H1 (cell line): Measurements from ENCODE around the gene MRAP2. TPM values are rescaled to one million over a fixed set of nuclear protein-coding genes. Genes with fewer than 3 reads are reported as not detected.
"Not testable (repeated sequence)": the region's sequence is repeated elsewhere in the genome, so short reads cannot be mapped to it uniquely, and the experiment has no call there.

Experiments used
- CTCF ChIA-PET: fragments of 300-600 bp; sonication (Branson Sonifier 250); formaldehyde crosslinking; loops from one replicate; lab custom pipeline; 2021; ENCODE audit not compliant: partially characterized antibody; lab: Charles Lee
- POLR2A ChIA-PET: fragments of 300-600 bp; sonication (Branson Sonifier 250); formaldehyde crosslinking; loops from one replicate; lab custom pipeline; 2021; ENCODE audit warnings: inconsistent platforms; ENCODE audit not compliant: partially characterized antibody; lab: Charles Lee
- DNase-seq, 2 experiments: peaks; one replicate each; pipeline versions ENCODE4 v3.0.0 to v3.0.0-alpha.2; 2010 to 2022; ENCODE audit warnings: low spot score in 2 of 2, low read depth in 1 of 2, mixed read lengths in 1 of 2
- FAIRE-seq: peaks from 2 replicates; lab custom pipeline; 2011; peaks lifted over from hg19 to GRCh38; lab: Jason Lieb, UNC
- H2AFZ ChIP-seq: 2 replicates; pipeline ENCODE4 v1.8.1; 2012; ENCODE audit warnings: low read length, inconsistent platforms
- H2AK5ac ChIP-seq: 2 replicates; pipeline ENCODE4 v1.6.1; 2013; ENCODE audit warnings: low read depth, low read length
- H2BK120ac ChIP-seq: replicated peaks from 2 replicates; pipeline ENCODE3; 2013; ENCODE audit warnings: low read depth, low read length, inconsistent platforms
- H2BK12ac ChIP-seq: 2 replicates; pipeline ENCODE4 v1.6.1; 2013; ENCODE audit warnings: low read depth, low read length
- H2BK15ac ChIP-seq: 2 replicates; pipeline ENCODE4 v1.6.1; 2013; ENCODE audit warnings: low read length
- H2BK20ac ChIP-seq: 2 replicates; pipeline ENCODE4 v1.6.1; 2013; ENCODE audit warnings: low read length
- H2BK5ac ChIP-seq: 2 replicates; pipeline ENCODE4 v1.6.1; 2013; ENCODE audit warnings: low read depth, low read length
- H3K14ac ChIP-seq: 2 replicates; pipeline ENCODE4 v1.6.1; 2013; ENCODE audit warnings: inconsistent platforms; ENCODE audit not compliant: insufficient read length
- H3K18ac ChIP-seq: 2 replicates; pipeline ENCODE4 v1.6.1; 2013; ENCODE audit warnings: low read length; ENCODE audit errors: extremely low read depth
- H3K23ac ChIP-seq: 2 replicates; pipeline ENCODE4 v1.6.1; 2013; ENCODE audit warnings: inconsistent platforms; ENCODE audit not compliant: insufficient read length
- H3K23me2 ChIP-seq: 2 replicates; pipeline ENCODE4 v1.6.1; 2013; ENCODE audit warnings: low read depth, low read length
- H3K27ac ChIP-seq: 2 replicates; pipeline ENCODE4 v1.6.1; 2011; ENCODE audit warnings: low read depth, low read length, inconsistent platforms
- H3K27me3 ChIP-seq, 4 experiments: replicated peaks in 1 of 4; 1 replicate in 1 of 4; 2 replicates in 3 of 4; pipeline versions ENCODE4 v1.6.1 to v1.8.1; 2011 to 2013; ENCODE audit warnings: low read length in 3 of 4, mild to moderate bottlenecking in 3 of 4, inconsistent platforms in 2 of 4, mixed read lengths in 2 of 4, moderate library complexity in 1 of 4; ENCODE audit not compliant: control insufficient read depth in 3 of 4, insufficient read depth in 3 of 4; ENCODE audit errors: extremely low read depth in 1 of 4
- H3K36me3 ChIP-seq, 4 experiments: 2 replicates each; pipeline versions ENCODE4 v1.6.1 to v1.8.1; 2011 to 2013; ENCODE audit warnings: mild to moderate bottlenecking in 4 of 4, low read length in 3 of 4, moderate library complexity in 2 of 4, control low read depth in 1 of 4, inconsistent platforms in 1 of 4; ENCODE audit not compliant: insufficient read depth in 4 of 4, control insufficient read depth in 2 of 4
- H3K4ac ChIP-seq: replicated peaks from 2 replicates; pipeline ENCODE3; 2013; ENCODE audit warnings: low read length, low read depth, mixed read lengths, inconsistent platforms; ENCODE audit not compliant: insufficient read length
- H3K4me1 ChIP-seq, 4 experiments: replicated peaks in 1 of 4; 1 replicate in 1 of 4; 2 replicates in 3 of 4; pipeline versions ENCODE4 v1.6.1 to v1.8.1; 2011 to 2013; ENCODE audit warnings: low read length in 3 of 4, inconsistent platforms in 2 of 4, mixed read lengths in 1 of 4; ENCODE audit not compliant: insufficient read depth in 4 of 4, control insufficient read depth in 3 of 4
- H3K4me2 ChIP-seq, 2 experiments: 2 replicates each; pipeline versions ENCODE4 v1.6.1 to v1.8.1; 2011 to 2013; ENCODE audit warnings: low read depth in 2 of 2, low read length in 2 of 2, control low read depth in 1 of 2, inconsistent platforms in 1 of 2, mild to moderate bottlenecking in 1 of 2; ENCODE audit not compliant: insufficient read depth in 1 of 2
- H3K4me3 ChIP-seq, 4 experiments: fragments of 200-600, 300-600 bp in 1 of 4; sonication (generic), shearing (Covaris generic), sonication (Bioruptor Twin) in 1 of 4; 2 replicates each; pipeline versions ENCODE4 v1.5.1 to v1.8.1; 2011 to 2016; ENCODE audit warnings: low read length in 4 of 4, low read depth in 3 of 4, control low read depth in 2 of 4, inconsistent platforms in 2 of 4, mild to moderate bottlenecking in 2 of 4, mixed read lengths in 1 of 4, moderate library complexity in 1 of 4; ENCODE audit not compliant: insufficient read depth in 2 of 4; ENCODE audit errors: extremely low read depth in 1 of 4
- H3K56ac ChIP-seq: replicated peaks from 2 replicates; pipeline ENCODE3; 2013; ENCODE audit warnings: low read depth, mild to moderate bottlenecking, mixed read lengths, low read length, inconsistent platforms; ENCODE audit not compliant: insufficient read length
- H3K79me1 ChIP-seq: 2 replicates; pipeline ENCODE4 v1.6.1; 2013; ENCODE audit warnings: low read depth, low read length, control low read depth
- H3K79me2 ChIP-seq, 2 experiments: 2 replicates each; pipeline versions ENCODE4 v1.6.1 to v1.8.1; 2012 to 2013; ENCODE audit warnings: low read length in 2 of 2, mild to moderate bottlenecking in 2 of 2, inconsistent platforms in 1 of 2; ENCODE audit not compliant: insufficient read depth in 2 of 2, control insufficient read depth in 1 of 2
- H3K9ac ChIP-seq, 4 experiments: replicated peaks in 1 of 4; 1 replicate in 1 of 4; 2 replicates in 3 of 4; pipeline versions ENCODE4 v1.6.1 to v1.8.1; 2011 to 2013; ENCODE audit warnings: low read depth in 3 of 4, low read length in 3 of 4, control low read depth in 2 of 4, mild to moderate bottlenecking in 2 of 4, moderate library complexity in 2 of 4, inconsistent platforms in 1 of 4; ENCODE audit errors: extremely low read depth in 1 of 4
- H3K9me3 ChIP-seq, 2 experiments: 2 replicates each; pipeline versions ENCODE4 v1.6.1 to v1.8.1; 2012 to 2013; ENCODE audit warnings: mild to moderate bottlenecking in 2 of 2, moderate library complexity in 2 of 2, control low read depth in 1 of 2, inconsistent platforms in 1 of 2, low read depth in 1 of 2, low read length in 1 of 2, mixed read lengths in 1 of 2; ENCODE audit not compliant: insufficient read depth in 2 of 2
- H4K20me1 ChIP-seq, 2 experiments: replicated peaks in 1 of 2; 2 replicates each; pipeline versions ENCODE3 to v1.8.1; 2011 to 2013; ENCODE audit warnings: inconsistent platforms in 2 of 2, low read length in 2 of 2, mild to moderate bottlenecking in 1 of 2; ENCODE audit not compliant: insufficient read depth in 2 of 2, control insufficient read depth in 1 of 2
- H4K5ac ChIP-seq: 2 replicates; pipeline ENCODE4 v1.6.1; 2013; ENCODE audit warnings: low read length, low read depth, mixed read lengths, inconsistent platforms; ENCODE audit not compliant: insufficient read length
- H4K8ac ChIP-seq: 2 replicates; pipeline ENCODE4 v1.8.0; 2013; ENCODE audit warnings: mild to moderate bottlenecking, moderate library complexity, low read length, inconsistent platforms; ENCODE audit not compliant: insufficient read depth; ENCODE audit errors: extremely low read depth
- H4K91ac ChIP-seq: replicated peaks from 2 replicates; pipeline ENCODE3; 2013; ENCODE audit warnings: low read length, mixed read lengths, inconsistent platforms; ENCODE audit not compliant: insufficient read length
- WGBS, 2 experiments: shearing (Covaris generic) in 1 of 2; methylation state at CpG; one replicate each; pipeline versions ENCODE4 v1.1.6 to v1.1.7; 2013 to 2015; ENCODE audit warnings: low lambda C conversion rate in 2 of 2, mixed read lengths in 2 of 2, inconsistent platforms in 1 of 2, low coverage in 1 of 2, missing lambda C conversion rate in 1 of 2; ENCODE audit not compliant: insufficient replicate concordance in 2 of 2, insufficient coverage in 1 of 2, insufficient read length in 1 of 2; ENCODE audit errors: extremely low coverage in 1 of 2, missing lambda C conversion rate in 1 of 2; 5-methylcytosine and 5-hydroxymethylcytosine counted together
- polyA plus RNA-seq, 7 experiments: library from polyadenylated mRNA; depleted of rRNA in 3 of 7; stranded (reverse) in 5 of 7; unstranded in 2 of 7; fragments of >200 nt in 5 of 7; fragments of 200-250 nt in 2 of 7; gene quantifications; 1 replicate in 5 of 7; 2 replicates in 1 of 7; 4 replicates in 1 of 7; pipeline versions ENCODE4 v1.2.1 to v1.2.3, GENCODE V29; 2011 to 2013; ENCODE audit warnings: missing spikeins in 2 of 7, mixed read lengths in 2 of 7
- total RNA-seq: library from RNA; stranded (reverse); fragmentation: NEBNext Ultra II Directional; extraction: Animal tissue kit (Norgen Biotek cat#: 25700); gene quantifications from 2 replicates; pipeline ENCODE4 v1.2.1, GENCODE V29; 2021

MRAP2 gene
- total and polyA plus RNA-seq, 2 of the 8 experiments (the other 6 are each of a cell fraction or from before 2014, with no cell fraction given) = 5.0 to 11.0 TPM

DNA sequence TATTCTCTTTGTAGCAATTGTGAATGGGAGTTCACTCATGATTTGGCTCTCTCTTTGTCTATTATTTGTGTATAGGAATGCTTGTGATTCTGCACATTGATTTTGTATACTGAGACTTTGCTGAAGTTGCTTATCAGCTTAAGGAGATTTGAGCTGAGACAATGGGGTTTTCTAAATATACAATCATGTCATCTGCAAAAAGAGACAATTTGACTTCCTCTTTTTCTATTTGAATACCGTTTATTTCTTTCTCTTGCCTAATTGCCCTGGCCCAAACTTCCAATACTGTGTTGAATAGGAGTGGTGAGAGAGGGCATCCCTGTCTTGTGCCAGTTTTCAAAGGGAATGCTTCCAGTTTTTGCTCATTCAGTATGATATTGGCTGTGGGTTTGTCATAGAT, 77.8 kb downstream of the MRAP2 start:
- CTCF ChIA-PET = interaction anchor here (0.6 to 1.0 kb wide), 2 partner anchors 8 to 249 kb away, joined by 3 to 4 read pairs; no protein-coding TSS in a partner anchor
- H3K27ac ChIP-seq, H3K23ac ChIP-seq, H2BK5ac ChIP-seq, H4K20me1 ChIP-seq, H3K4me3 ChIP-seq, H2BK12ac ChIP-seq, FAIRE-seq, H3K9me3 ChIP-seq, H3K79me1 ChIP-seq, H3K27me3 ChIP-seq, H3K23me2 ChIP-seq, H3K79me2 ChIP-seq, H2BK120ac ChIP-seq, H3K4ac ChIP-seq, POLR2A ChIA-PET, H3K56ac ChIP-seq, H2AK5ac ChIP-seq, H3K4me2 ChIP-seq, H2BK15ac ChIP-seq, H3K14ac ChIP-seq, H2BK20ac ChIP-seq, H3K18ac ChIP-seq, DNase-seq, H3K9ac ChIP-seq, H4K5ac ChIP-seq, H2AFZ ChIP-seq, H4K91ac ChIP-seq, H3K36me3 ChIP-seq, H4K8ac ChIP-seq, H3K4me1 ChIP-seq: not testable (repeated sequence)
- WGBS, 2 experiments = 88% methylated on average over 1 of the region's 1 CpG; no CpG with 5 or more reads in 1 of the 2 experiments

GRCh38 chr6:84114933-84115594, 81.5 kb downstream of the MRAP2 start:
- H3K36me3 ChIP-seq, H2BK20ac ChIP-seq, H3K18ac ChIP-seq, H2BK12ac ChIP-seq, CTCF ChIA-PET, H3K27me3 ChIP-seq, H2BK5ac ChIP-seq, H3K27ac ChIP-seq, H3K79me1 ChIP-seq, H3K4me2 ChIP-seq, H4K20me1 ChIP-seq, H3K9ac ChIP-seq, H3K23ac ChIP-seq, H4K91ac ChIP-seq, POLR2A ChIA-PET, H2BK120ac ChIP-seq, H3K9me3 ChIP-seq, H3K4me3 ChIP-seq, H3K4me1 ChIP-seq, H3K79me2 ChIP-seq, H2AK5ac ChIP-seq, H2BK15ac ChIP-seq, FAIRE-seq, H3K14ac ChIP-seq, H3K56ac ChIP-seq, H4K8ac ChIP-seq, H3K23me2 ChIP-seq, H3K4ac ChIP-seq, H2AFZ ChIP-seq, H4K5ac ChIP-seq, DNase-seq: not testable (repeated sequence)
- WGBS, 2 experiments = 85% methylated on average over 8 of the region's 8 CpGs; no CpG with 5 or more reads in 1 of the 2 experiments
